HepG2 (cell line): ENCODE results near the gene PKP1.

Experiments used
- AKNA ChIP-seq: sonication (generic); formaldehyde crosslinking; IDR thresholded peaks from 2 replicates; pipeline ENCODE4 v1.4.0; 2020; ENCODE audit warnings: missing genetic modification reagents, borderline replicate concordance
- ATF4 ChIP-seq, 2 experiments: fragments of 450-650 bp in 1 of 2; sonication (generic) in 1 of 2; formaldehyde crosslinking; IDR thresholded peaks; 2 replicates each; pipeline versions ENCODE4 v1.5.0 to v1.8.0; 2020 to 2022; ENCODE audit warnings: mild to moderate bottlenecking in 1 of 2, missing genetic modification reagents in 1 of 2
- POLR2AphosphoS5 ChIP-seq: IDR thresholded peaks from 2 replicates; pipeline ENCODE4 v1.6.1; 2012; ENCODE audit warnings: low read depth, low read length
- RCOR2 ChIP-seq: IDR thresholded peaks from 2 replicates; pipeline ENCODE4 v1.6.1; 2016; ENCODE audit warnings: missing biosample characterization, missing genetic modification reagents
- USF2 ChIP-seq, 2 experiments: sonication (generic) in 1 of 2; formaldehyde crosslinking in 1 of 2; IDR thresholded peaks; 2 replicates each; pipeline versions ENCODE4 v1.5.1 to v1.6.1; 2011 to 2020; ENCODE audit warnings: borderline replicate concordance in 1 of 2, low read depth in 1 of 2, low read length in 1 of 2, mild to moderate bottlenecking in 1 of 2, missing genetic modification reagents in 1 of 2, moderate library complexity in 1 of 2
- ZBTB39 ChIP-seq: sonication (generic); formaldehyde crosslinking; IDR thresholded peaks from 2 replicates; pipeline ENCODE4 v1.5.0; 2020; ENCODE audit warnings: missing genetic modification reagents
- ZNF740 ChIP-seq: sonication (generic); formaldehyde crosslinking; IDR thresholded peaks from 2 replicates; pipeline ENCODE4 v1.4.0; 2020; ENCODE audit warnings: missing genetic modification reagents

- no peak for TF ChIP-seq ZNF740 (CRISPR knock-in tag)
- no peak for TF ChIP-seq ATF4 (CRISPR knock-in tag; IDR thresholded peaks at IDR 0.05)
- no peak for TF ChIP-seq POLR2AphosphoS5
- TF ChIP-seq USF2 (IDR thresholded peaks at IDR 0.05; ENCODE audit: low read depth, low read length): no peak
- TF ChIP-seq USF2 (CRISPR knock-in tag; IDR thresholded peaks at IDR 0.05; ENCODE audit: borderline replicate concordance): no peak
- no peak for TF ChIP-seq RCOR2 (CRISPR knock-in tag)
- no peak for TF ChIP-seq ZBTB39 (CRISPR knock-in tag)
- no peak for TF ChIP-seq AKNA (CRISPR knock-in tag)
Observed at GRCh38 chr1:201288007-201288406, 4.7 kb downstream of the PKP1 start.
